MM.1S (cell line): ENCODE results near the gene PPP4R4.
"Not testable (repeated sequence)": the region's sequence is repeated elsewhere in the genome, so short reads cannot be mapped to it uniquely, and the experiment has no call there.

Source experiments
- DNase-seq: peaks from one replicate; pipeline ENCODE4 v3.0.0-alpha.2; 2015
- H2AFZ ChIP-seq: fragments of 300-600 bp; sonication (generic); 2 replicates; pipeline ENCODE4 v1.6.0; 2016; ENCODE audit warnings: antibody characterized with exemption, low read length
- H3F3A ChIP-seq: fragments of 300-600 bp; sonication (generic); 2 replicates; pipeline ENCODE4 v1.6.1; 2016; ENCODE audit warnings: mild to moderate bottlenecking, antibody characterized with exemption, low read length, moderate library complexity, mixed read lengths; ENCODE audit not compliant: insufficient read depth
- H3K27ac ChIP-seq: fragments of 300-600 bp; sonication (generic); 2 replicates; pipeline ENCODE4 v1.5.1; 2016; ENCODE audit warnings: mild to moderate bottlenecking, low read length
- H3K27me3 ChIP-seq: fragments of 300-600 bp; sonication (generic); replicated peaks from 2 replicates; pipeline ENCODE4 v1.6.0; 2016; ENCODE audit warnings: low read length; ENCODE audit not compliant: insufficient read depth
- H3K36me3 ChIP-seq: fragments of 300-600 bp; sonication (generic); replicated peaks from 2 replicates; pipeline ENCODE4 v1.6.1; 2016; ENCODE audit warnings: mild to moderate bottlenecking, low read length, mixed read lengths; ENCODE audit not compliant: insufficient read depth
- H3K4me1 ChIP-seq: fragments of 300-600 bp; sonication (generic); 2 replicates; pipeline ENCODE4 v1.6.1; 2016; ENCODE audit warnings: low read length, mixed read lengths
- H3K4me2 ChIP-seq: fragments of 300-600 bp; sonication (generic); 2 replicates; pipeline ENCODE4 v1.6.0; 2016; ENCODE audit warnings: low read depth, low read length
- H3K4me3 ChIP-seq: fragments of 300-600 bp; sonication (generic); 2 replicates; pipeline ENCODE4 v1.5.1; 2016; ENCODE audit warnings: low read length, mixed read lengths
- H3K79me2 ChIP-seq: fragments of 300-600 bp; sonication (generic); 2 replicates; pipeline ENCODE4 v1.6.1; 2016; ENCODE audit warnings: mixed run types, low read length, mixed read lengths
- H3K9ac ChIP-seq: fragments of 300-600 bp; sonication (generic); 2 replicates; pipeline ENCODE4 v1.6.1; 2016; ENCODE audit warnings: low read length, mixed read lengths
- H3K9me2 ChIP-seq: fragments of 300-600 bp; sonication (generic); replicated peaks from 2 replicates; pipeline ENCODE4 v1.6.1; 2016; ENCODE audit warnings: mild to moderate bottlenecking, low read length, mixed read lengths; ENCODE audit not compliant: insufficient read depth
- H3K9me3 ChIP-seq: fragments of 300-600 bp; sonication (generic); replicated peaks from 2 replicates; pipeline ENCODE4 v1.6.1; 2016; ENCODE audit warnings: mild to moderate bottlenecking, low read length, mixed read lengths; ENCODE audit not compliant: insufficient read depth
- H4K20me1 ChIP-seq: fragments of 300-600 bp; sonication (generic); 2 replicates; pipeline ENCODE4 v1.6.1; 2016; ENCODE audit warnings: mild to moderate bottlenecking, low read length, moderate library complexity, mixed read lengths; ENCODE audit not compliant: insufficient read depth
- EZH2 ChIP-seq: fragments of 300-600 bp; sonication (generic); optimal IDR thresholded peaks from 2 replicates; pipeline ENCODE3; 2017; ENCODE audit warnings: low read depth, mild to moderate bottlenecking, antibody characterized with exemption, low read length, mixed read lengths
- EZH2phosphoT487 ChIP-seq: fragments of 300-600 bp; sonication (generic); IDR thresholded peaks from 2 replicates; pipeline ENCODE4 v1.6.1; 2018; ENCODE audit warnings: antibody characterized with exemption, low read length
- TF ChIP-seq, protein P1 (sequence below): fragments of 300-600 bp; sonication (generic); IDR thresholded peaks from 2 replicates; pipeline ENCODE4 v1.5.1; 2016; ENCODE audit warnings: antibody characterized with exemption, low read length, mixed read lengths

PPP4R4 gene

DNA sequence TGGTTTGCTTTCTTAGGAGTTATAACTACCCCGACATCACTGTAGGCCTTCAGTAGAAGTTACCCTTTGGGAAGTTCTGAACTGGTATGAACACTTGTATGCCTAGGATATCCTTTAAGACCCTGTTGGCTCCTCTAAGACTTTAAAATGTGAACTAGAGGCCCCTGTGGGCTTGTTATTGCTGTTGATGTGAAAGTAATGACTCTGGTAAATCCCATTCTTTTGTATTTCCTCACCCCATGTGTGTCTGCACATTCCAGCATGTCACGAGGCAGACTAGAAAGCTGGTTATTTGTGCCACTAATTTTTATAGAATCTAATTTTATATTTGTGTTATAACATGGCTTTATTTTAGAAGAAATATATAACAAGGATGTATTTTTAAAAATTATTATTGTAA is 70.1 kb downstream of the PPP4R4 start:
- DNase-seq: no peak
- no peak overlapping the region for H3K27ac ChIP-seq
- H3F3A ChIP-seq: no peaks in the 10 kb centered on the region
- H2AFZ ChIP-seq: no peak overlapping the region
- H4K20me1 ChIP-seq: no peaks in the 10 kb centered on the region
- no peaks in the 10 kb centered on the region for H3K27me3 ChIP-seq
- H3K4me3 ChIP-seq: no peak overlapping the region
- no peaks in the 10 kb centered on the region for H3K9me2 ChIP-seq
- no peak overlapping the region for H3K9ac ChIP-seq
- TF ChIP-seq EZH2 (no peak), EZH2phosphoT487 (no peak)
- TF ChIP-seq, protein P1, sequence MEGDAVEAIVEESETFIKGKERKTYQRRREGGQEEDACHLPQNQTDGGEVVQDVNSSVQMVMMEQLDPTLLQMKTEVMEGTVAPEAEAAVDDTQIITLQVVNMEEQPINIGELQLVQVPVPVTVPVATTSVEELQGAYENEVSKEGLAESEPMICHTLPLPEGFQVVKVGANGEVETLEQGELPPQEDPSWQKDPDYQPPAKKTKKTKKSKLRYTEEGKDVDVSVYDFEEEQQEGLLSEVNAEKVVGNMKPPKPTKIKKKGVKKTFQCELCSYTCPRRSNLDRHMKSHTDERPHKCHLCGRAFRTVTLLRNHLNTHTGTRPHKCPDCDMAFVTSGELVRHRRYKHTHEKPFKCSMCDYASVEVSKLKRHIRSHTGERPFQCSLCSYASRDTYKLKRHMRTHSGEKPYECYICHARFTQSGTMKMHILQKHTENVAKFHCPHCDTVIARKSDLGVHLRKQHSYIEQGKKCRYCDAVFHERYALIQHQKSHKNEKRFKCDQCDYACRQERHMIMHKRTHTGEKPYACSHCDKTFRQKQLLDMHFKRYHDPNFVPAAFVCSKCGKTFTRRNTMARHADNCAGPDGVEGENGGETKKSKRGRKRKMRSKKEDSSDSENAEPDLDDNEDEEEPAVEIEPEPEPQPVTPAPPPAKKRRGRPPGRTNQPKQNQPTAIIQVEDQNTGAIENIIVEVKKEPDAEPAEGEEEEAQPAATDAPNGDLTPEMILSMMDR: no peak
- H3K4me1 ChIP-seq: no peaks in the 10 kb centered on the region
- H3K36me3 ChIP-seq: no peaks in the 10 kb centered on the region
- H3K4me2 ChIP-seq: no peak overlapping the region
- no peaks in the 10 kb centered on the region for H3K9me3 ChIP-seq
- H3K79me2 ChIP-seq: no peaks in the 10 kb centered on the region

DNA sequence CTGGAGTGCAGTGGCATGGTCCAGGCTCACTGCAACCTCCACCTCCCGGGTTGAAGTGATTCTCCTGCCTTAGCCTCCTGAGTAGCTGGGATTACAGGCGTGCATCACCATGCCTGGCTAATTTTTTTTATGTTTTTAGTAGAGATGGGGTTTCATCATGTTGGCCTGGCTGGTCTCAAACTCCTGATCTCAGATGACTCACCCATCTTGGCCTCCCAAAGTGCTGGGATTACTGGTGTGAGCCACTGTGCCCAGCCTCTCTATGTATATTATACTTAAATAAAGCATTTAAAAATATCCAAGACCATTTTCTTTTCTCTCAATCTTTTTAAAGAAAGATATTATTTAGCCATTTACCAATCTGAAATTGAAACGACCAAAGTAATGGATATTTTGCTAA is 90.1 kb downstream of the PPP4R4 start:
- not testable (repeated sequence) for H3K27ac ChIP-seq, DNase-seq, H3K27me3 ChIP-seq, H3K9me2 ChIP-seq, H3K4me2 ChIP-seq, H4K20me1 ChIP-seq, H3K9ac ChIP-seq, H3F3A ChIP-seq, H2AFZ ChIP-seq, H3K36me3 ChIP-seq, H3K4me3 ChIP-seq, H3K9me3 ChIP-seq, H3K79me2 ChIP-seq, H3K4me1 ChIP-seq

DNA sequence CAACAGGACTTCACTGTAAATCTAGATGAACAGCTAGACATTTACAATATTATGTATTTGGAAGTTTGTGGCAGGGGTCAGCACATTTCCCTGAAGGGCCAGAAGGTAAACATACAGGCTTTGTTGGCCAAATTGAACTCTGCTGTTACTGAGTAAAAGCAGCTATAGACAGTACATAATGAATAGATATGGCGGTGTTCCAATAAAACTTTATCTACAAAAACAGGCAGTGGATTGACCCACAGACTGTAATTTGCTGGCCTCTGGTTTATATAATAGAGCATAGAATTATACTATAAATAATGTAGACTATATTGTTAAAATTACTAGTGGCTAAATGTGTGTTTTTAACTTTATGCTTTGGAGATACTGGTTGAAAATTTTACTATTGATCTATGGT is 93.2 kb downstream of the PPP4R4 start:
- Histone ChIP-seq H3K27ac (no peak overlapping the region), H3K4me1 (no peaks in the 10 kb centered on the region), H3K9me2 (no peaks in the 10 kb centered on the region), H2AFZ (no peak overlapping the region), H3K9ac (no peak overlapping the region), H3K4me3 (no peak overlapping the region), H4K20me1 (no peaks in the 10 kb centered on the region), H3K9me3 (no peaks in the 10 kb centered on the region), H3K36me3 (no peaks in the 10 kb centered on the region), H3K4me2 (no peak overlapping the region), H3F3A (no peaks in the 10 kb centered on the region), H3K27me3 (no peaks in the 10 kb centered on the region), H3K79me2 (no peaks in the 10 kb centered on the region)
- TF ChIP-seq, protein P1: no peak
- TF ChIP-seq EZH2phosphoT487 (no peak), EZH2 (no peak)
- no peak for DNase-seq

DNA sequence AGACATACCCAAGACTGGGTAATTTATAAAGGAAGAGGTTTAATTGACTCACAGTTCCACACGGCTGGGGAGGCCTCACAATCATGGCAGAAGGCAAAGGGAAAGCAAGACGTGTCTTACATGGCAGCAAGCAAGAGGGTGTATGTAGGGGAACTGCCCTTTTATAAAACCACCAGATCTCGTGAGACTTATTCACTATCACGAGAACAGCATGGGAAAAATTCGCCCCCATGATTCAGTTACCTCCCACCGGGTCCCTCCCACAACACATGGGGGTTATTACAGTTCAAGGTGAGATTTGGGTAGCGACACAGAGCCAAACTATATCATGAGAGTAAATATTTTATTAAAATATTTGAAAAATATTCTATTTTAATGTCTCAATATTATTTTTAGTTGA is 94.5 kb downstream of the PPP4R4 start:
- H3K9me3 ChIP-seq, H3K79me2 ChIP-seq, H4K20me1 ChIP-seq: not testable (repeated sequence)

More for the DNA sequence above, 94.5 kb downstream of the PPP4R4 start:
- DNase-seq, H3K4me3 ChIP-seq, H3K4me1 ChIP-seq, H2AFZ ChIP-seq, H3K4me2 ChIP-seq, H3K9me2 ChIP-seq, H3F3A ChIP-seq, H3K9ac ChIP-seq, H3K27ac ChIP-seq, H3K36me3 ChIP-seq, H3K27me3 ChIP-seq: not testable (repeated sequence)
